HEK293 (cell line): Measurements from ENCODE around the gene BEX1.

Experiments
- CTCF ChIP-seq: fragments of 450-650 bp; formaldehyde crosslinking; IDR thresholded peaks from 2 replicates; pipeline ENCODE4 v1.5.1; 2016; ENCODE audit warnings: missing biosample characterization, missing genetic modification characterization
- GLIS1 ChIP-seq: fragments of 450-650 bp; formaldehyde crosslinking; IDR thresholded peaks from 2 replicates; pipeline ENCODE4 v1.5.1; 2016; ENCODE audit warnings: missing biosample characterization, missing genetic modification characterization
- YY1 ChIP-seq: fragments of 450-650 bp; formaldehyde crosslinking; IDR thresholded peaks from 2 replicates; pipeline ENCODE4 v1.5.1; 2018; ENCODE audit warnings: missing biosample characterization, missing genetic modification characterization
- ZBTB20 ChIP-seq: fragments of 450-650 bp; formaldehyde crosslinking; IDR thresholded peaks from 2 replicates; pipeline ENCODE4 v1.5.1; 2016; ENCODE audit warnings: missing biosample characterization, missing genetic modification characterization
- ZNF629 ChIP-seq: fragments of 450-650 bp; formaldehyde crosslinking; IDR thresholded peaks from 2 replicates; pipeline ENCODE4 v1.5.1; 2017; ENCODE audit warnings: missing biosample characterization, missing genetic modification characterization

- no peak for TF ChIP-seq YY1 (tag by site-specific recombination)
- no peak for TF ChIP-seq ZNF629 (tag by site-specific recombination)
- no peak for TF ChIP-seq CTCF (tag by site-specific recombination)
- TF ChIP-seq ZBTB20 (tag by site-specific recombination): no peak
- no peak for TF ChIP-seq GLIS1
Measured at GRCh38 chrX:103073467-103073866, 9.5 kb upstream of the BEX1 start.
